Loucy (cell line): ENCODE data around the gene C16orf90.
"Not testable (repeated sequence)": the region's sequence is repeated elsewhere in the genome, so short reads cannot be mapped to it uniquely, and the experiment has no call there.

Source experiments
- H2AFZ ChIP-seq: fragments of 200-600 bp; sonication (generic); 2 replicates; pipeline ENCODE4 v1.6.0; 2016; ENCODE audit warnings: antibody characterized with exemption, mild to moderate bottlenecking, low read length, moderate library complexity
- H3F3A ChIP-seq: fragments of 200-600 bp; 2 replicates; pipeline ENCODE4 v1.6.0; 2016; ENCODE audit warnings: antibody characterized with exemption, low read depth, mild to moderate bottlenecking
- H3K27me3 ChIP-seq: fragments of 200-600 bp; sonication (generic); 2 replicates; pipeline ENCODE4 v1.6.1; 2014; ENCODE audit warnings: low read length, mild to moderate bottlenecking; ENCODE audit not compliant: insufficient read depth, poor library complexity, severe bottlenecking
- H3K36me3 ChIP-seq: fragments of 200-600 bp; sonication (generic); 2 replicates; pipeline ENCODE4 v1.6.1; 2016; ENCODE audit warnings: low read length; ENCODE audit not compliant: insufficient read depth
- H3K4me1 ChIP-seq: fragments of 200-600 bp; sonication (generic); 2 replicates; pipeline ENCODE4 v1.5.1; 2014; ENCODE audit warnings: low read length, mild to moderate bottlenecking; ENCODE audit not compliant: insufficient read depth, poor library complexity, severe bottlenecking
- H3K4me2 ChIP-seq: fragments of 200-600 bp; sonication (generic); 2 replicates; pipeline ENCODE4 v1.6.0; 2014; ENCODE audit warnings: antibody characterized with exemption, low read length, low read depth, mild to moderate bottlenecking; ENCODE audit not compliant: poor library complexity, severe bottlenecking
- H3K4me3 ChIP-seq: fragments of 200-600 bp; sonication (generic); 2 replicates; pipeline ENCODE4 v1.5.1; 2014; ENCODE audit warnings: low read length, mild to moderate bottlenecking, mixed read lengths; ENCODE audit not compliant: poor library complexity, severe bottlenecking
- H3K79me2 ChIP-seq: fragments of 200-600 bp; sonication (generic); 2 replicates; pipeline ENCODE4 v1.6.1; 2014; ENCODE audit warnings: low read length; ENCODE audit not compliant: insufficient read depth
- H3K9ac ChIP-seq: fragments of 200-600 bp; sonication (generic); 2 replicates; pipeline ENCODE4 v1.6.0; 2014; ENCODE audit warnings: mild to moderate bottlenecking, low read depth, low read length, moderate library complexity; ENCODE audit not compliant: poor library complexity, severe bottlenecking
- H3K9me2 ChIP-seq: fragments of 200-600 bp; sonication (generic); replicated peaks from 2 replicates; pipeline ENCODE4 v1.6.1; 2016; ENCODE audit warnings: low read depth, low read length, mixed read lengths
- H3K9me3 ChIP-seq: fragments of 200-600 bp; sonication (generic); 2 replicates; pipeline ENCODE4 v1.6.1; 2014; ENCODE audit warnings: mild to moderate bottlenecking, antibody characterized with exemption, low read length, low read depth; ENCODE audit not compliant: insufficient read depth
- H4K20me1 ChIP-seq: fragments of 200-600 bp; sonication (generic); 2 replicates; pipeline ENCODE4 v1.6.0; 2014; ENCODE audit warnings: antibody characterized with exemption, low read length, mild to moderate bottlenecking; ENCODE audit not compliant: insufficient read depth, poor library complexity, severe bottlenecking
- EZH2phosphoT487 ChIP-seq: fragments of 200-600 bp; IDR thresholded peaks from 2 replicates; pipeline ENCODE4 v1.6.1; 2018; ENCODE audit warnings: antibody characterized with exemption, mild to moderate bottlenecking, moderate library complexity, borderline replicate concordance
- TF ChIP-seq, protein P1 (sequence below): fragments of 200-600 bp; sonication (generic); conservative IDR thresholded peaks from 2 replicates; pipeline ENCODE4 v1.5.1; 2014; ENCODE audit warnings: mild to moderate bottlenecking, antibody characterized with exemption, low read length

Gene C16orf90

DNA sequence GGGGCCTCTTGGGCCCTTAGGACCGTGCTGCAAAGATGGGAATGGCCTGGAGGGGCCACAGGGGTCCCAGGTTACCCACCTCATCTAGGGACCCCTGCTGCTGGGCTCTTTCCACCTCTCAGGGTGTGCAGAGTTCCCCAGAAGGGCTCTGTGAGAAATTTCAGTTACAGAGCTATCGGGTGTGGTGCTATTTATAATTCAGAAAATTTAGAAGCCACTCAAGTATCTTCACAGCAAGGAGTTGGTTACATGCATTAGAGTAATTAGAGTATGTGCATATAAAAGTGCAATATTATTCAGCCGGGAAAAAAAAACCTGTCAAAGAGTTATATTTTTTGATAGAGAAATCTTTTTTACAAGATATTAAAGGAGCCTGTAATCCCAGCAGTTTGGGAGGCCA, 18.9 kb downstream of the C16orf90 start:
- H2AFZ ChIP-seq: no peak overlapping the region

DNA sequence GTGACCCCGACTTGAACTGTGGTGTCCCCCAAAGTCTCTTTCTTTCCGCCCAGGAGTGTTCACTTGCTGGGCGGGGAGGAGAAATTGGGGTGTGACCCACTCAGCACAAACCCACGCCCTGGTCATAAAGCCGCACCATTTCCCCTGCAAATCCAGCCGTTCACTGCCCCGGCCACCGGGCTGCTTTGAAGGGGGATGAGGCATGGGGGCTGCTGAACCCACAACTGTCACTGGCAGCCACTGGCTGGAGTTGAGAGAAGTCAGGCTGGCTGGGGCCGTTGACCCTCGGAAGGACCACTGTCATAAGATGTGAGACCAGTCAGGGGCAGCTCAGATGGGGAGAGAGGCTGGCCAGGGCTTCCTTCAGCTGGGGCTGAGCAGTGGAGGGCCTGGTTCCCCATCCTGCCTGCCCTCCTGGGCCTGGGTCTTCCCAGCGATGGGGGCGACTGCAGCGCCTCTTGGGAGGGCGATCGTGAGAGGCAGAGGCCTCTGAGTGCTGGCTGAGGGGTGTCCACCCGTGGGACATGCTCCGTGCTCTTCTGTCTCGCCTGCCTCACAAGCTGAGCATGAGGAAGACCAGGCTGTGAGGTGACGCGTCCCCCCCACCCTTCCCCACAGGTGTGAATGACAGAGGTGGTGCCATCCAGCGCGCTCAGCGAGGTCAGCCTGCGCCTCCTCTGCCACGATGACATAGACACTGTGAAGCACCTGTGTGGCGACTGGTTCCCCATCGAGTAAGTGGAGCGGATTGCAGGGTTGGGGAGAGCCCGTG, 19.5 kb downstream of the C16orf90 start:
- no peaks in the 10 kb centered on the region for H4K20me1 ChIP-seq
- H3K27me3 ChIP-seq: no peaks in the 10 kb centered on the region

More for the DNA sequence above, 18.9 kb downstream of the C16orf90 start:
- Histone ChIP-seq H3K36me3 (peaks cover 6% of the 10 kb centered on the region; the same call in 1 of the 2 replicates), H3K9me2 (no peaks in the 10 kb centered on the region), H3K4me2 (no peak overlapping the region), H4K20me1 (no peaks in the 10 kb centered on the region), H3K27me3 (no peaks in the 10 kb centered on the region), H3K9me3 (no peaks in the 10 kb centered on the region), H3F3A (no peaks in the 10 kb centered on the region), H3K4me3 (no peak overlapping the region), H3K9ac (no peak overlapping the region), H3K79me2 (peaks cover 12% of the 10 kb centered on the region; the same call in 1 of the 2 replicates), H3K4me1 (no peaks in the 10 kb centered on the region)
- TF ChIP-seq, protein P1, sequence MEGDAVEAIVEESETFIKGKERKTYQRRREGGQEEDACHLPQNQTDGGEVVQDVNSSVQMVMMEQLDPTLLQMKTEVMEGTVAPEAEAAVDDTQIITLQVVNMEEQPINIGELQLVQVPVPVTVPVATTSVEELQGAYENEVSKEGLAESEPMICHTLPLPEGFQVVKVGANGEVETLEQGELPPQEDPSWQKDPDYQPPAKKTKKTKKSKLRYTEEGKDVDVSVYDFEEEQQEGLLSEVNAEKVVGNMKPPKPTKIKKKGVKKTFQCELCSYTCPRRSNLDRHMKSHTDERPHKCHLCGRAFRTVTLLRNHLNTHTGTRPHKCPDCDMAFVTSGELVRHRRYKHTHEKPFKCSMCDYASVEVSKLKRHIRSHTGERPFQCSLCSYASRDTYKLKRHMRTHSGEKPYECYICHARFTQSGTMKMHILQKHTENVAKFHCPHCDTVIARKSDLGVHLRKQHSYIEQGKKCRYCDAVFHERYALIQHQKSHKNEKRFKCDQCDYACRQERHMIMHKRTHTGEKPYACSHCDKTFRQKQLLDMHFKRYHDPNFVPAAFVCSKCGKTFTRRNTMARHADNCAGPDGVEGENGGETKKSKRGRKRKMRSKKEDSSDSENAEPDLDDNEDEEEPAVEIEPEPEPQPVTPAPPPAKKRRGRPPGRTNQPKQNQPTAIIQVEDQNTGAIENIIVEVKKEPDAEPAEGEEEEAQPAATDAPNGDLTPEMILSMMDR: no peak
- no peak for TF ChIP-seq EZH2phosphoT487

DNA sequence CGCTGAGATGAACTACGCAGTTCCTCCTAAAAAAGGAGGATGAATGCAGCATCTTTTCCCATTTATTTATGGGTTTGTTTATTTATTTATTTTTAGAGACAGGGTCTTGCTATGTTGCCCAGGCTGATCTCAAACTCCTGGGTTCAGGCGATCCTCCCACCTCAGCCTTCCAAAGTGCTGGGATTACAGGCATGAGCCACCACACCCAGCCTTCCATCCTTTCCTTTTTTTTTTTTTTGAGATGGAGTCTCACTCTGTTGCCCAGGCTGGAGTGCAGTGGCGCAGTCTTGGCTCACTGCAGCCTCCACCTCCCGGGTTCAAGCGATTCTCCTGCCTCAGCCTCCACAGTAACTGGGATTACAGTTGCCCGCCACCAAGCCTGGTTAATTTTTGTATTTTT, 20.4 kb downstream of the C16orf90 start:
- not testable (repeated sequence) for H4K20me1 ChIP-seq, H3K36me3 ChIP-seq, H3K9me3 ChIP-seq, H2AFZ ChIP-seq, H3K4me3 ChIP-seq, H3K4me2 ChIP-seq, H3K27me3 ChIP-seq, H3K9ac ChIP-seq, H3K4me1 ChIP-seq, H3K9me2 ChIP-seq, H3F3A ChIP-seq
- H3K79me2 ChIP-seq: peaks cover 22% of the 10 kb centered on the region; the same call in 1 of the 2 replicates

More for the DNA sequence above, 19.5 kb downstream of the C16orf90 start:
- Histone ChIP-seq H3K4me2 (no peak overlapping the region), H3K36me3 (peaks cover 6% of the 10 kb centered on the region; the same call in 1 of the 2 replicates), H3K4me3 (no peak overlapping the region), H2AFZ (no peak overlapping the region), H3K9me3 (no peaks in the 10 kb centered on the region), H3F3A (no peaks in the 10 kb centered on the region), H3K9me2 (no peaks in the 10 kb centered on the region), H3K79me2 (peaks cover 15% of the 10 kb centered on the region; the same call in 1 of the 2 replicates), H3K9ac (no peak overlapping the region), H3K4me1 (no peaks in the 10 kb centered on the region)
- no peak for TF ChIP-seq EZH2phosphoT487
- TF ChIP-seq, protein P1: no peak
